ENCODE results near the gene PDS5A. TPM values are rescaled to one million over a fixed set of nuclear protein-coding genes. Genes with fewer than 3 reads are reported as not detected.
"Not testable (repeated sequence)": the region's sequence is repeated elsewhere in the genome, so short reads cannot be mapped to it uniquely, and the experiment has no call there.

Gene PDS5A
- total RNA-seq, 1 donor from 2014 or later, result 71.5 TPM

- DNase-seq, result no peak
Observed at GRCh38 chr4:39899291-39899690, 78.4 kb downstream of the PDS5A start.

- DNase-seq, result no peak
Observed at GRCh38 chr4:39898015-39898414, 79.7 kb downstream of the PDS5A start.

- no peak for DNase-seq
Observed at GRCh38 chr4:39893693-39894072, 84.0 kb downstream of the PDS5A start.

- DNase-seq, result no peak
Observed at GRCh38 chr4:39892988-39893692, 84.6 kb downstream of the PDS5A start.

- no peak for DNase-seq
Observed at GRCh38 chr4:39889226-39889625, 88.5 kb downstream of the PDS5A start.

- no peak for DNase-seq
Observed at GRCh38 chr4:39888541-39888940, 89.2 kb downstream of the PDS5A start.

GRCh38 chr4:39883646-39884045 lies 94.1 kb downstream of the PDS5A start:
- DNase-seq, result no peak

GRCh38 chr4:39881789-39882188 lies 95.9 kb downstream of the PDS5A start:
- no peak for DNase-seq

GRCh38 chr4:39877971-39878370 lies 99.7 kb downstream of the PDS5A start:
- DNase-seq, result no peak

GRCh38 chr4:39873823-39874222 lies 103.9 kb downstream of the PDS5A start:
- no peak for DNase-seq

GRCh38 chr4:39865280-39865679 lies 112.4 kb downstream of the PDS5A start:
- no peak for DNase-seq

GRCh38 chr4:39864391-39864790 lies 113.3 kb downstream of the PDS5A start:
- no peak for DNase-seq

- DNase-seq, result no peak
Observed at GRCh38 chr4:39860804-39861203, 116.9 kb downstream of the PDS5A start.

GRCh38 chr4:39855909-39856512 lies 121.7 kb downstream of the PDS5A start:
- DNase-seq, result no peak

- no peak for DNase-seq
Observed at GRCh38 chr4:39852636-39853035, 125.1 kb downstream of the PDS5A start.

- no peak for DNase-seq
Observed at GRCh38 chr4:39850727-39851126, 127.0 kb downstream of the PDS5A start.

- no peak for DNase-seq
Observed at GRCh38 chr4:39846705-39847104, 131.0 kb downstream of the PDS5A start.

GRCh38 chr4:39846120-39846519 lies 131.6 kb downstream of the PDS5A start:
- no peak for DNase-seq

- no peak for DNase-seq
Observed at GRCh38 chr4:39841894-39842293, 135.8 kb downstream of the PDS5A start.

GRCh38 chr4:39840516-39840915 lies 137.2 kb downstream of the PDS5A start:
- not testable (repeated sequence) for DNase-seq

- no peak for DNase-seq
Observed at GRCh38 chr4:39840027-39840426, 137.7 kb downstream of the PDS5A start.

- DNase-seq, result not testable (repeated sequence)
Observed at GRCh38 chr4:39838431-39838830, 139.3 kb downstream of the PDS5A start.

- no peak for DNase-seq
Observed at GRCh38 chr4:39834269-39834668, 143.4 kb downstream of the PDS5A start.

GRCh38 chr4:39825741-39826231 lies 151.9 kb downstream of the PDS5A start:
- no peak for DNase-seq

All from skin of body (tissue), 2 donors.